CD4-positive, alpha-beta T cell treated with Interleukin-17A for 4 hours (primary cell): ENCODE results near the gene SUPT4H1.
A peak's percentile ranks its signal among the peaks of the same experiment; 100 is the strongest.

Experiments used
- DNase-seq: peaks from one replicate; pipeline ENCODE4 v3.0.0-alpha.2; 2020; ENCODE audit warnings: mixed read lengths

Gene SUPT4H1

DNA sequence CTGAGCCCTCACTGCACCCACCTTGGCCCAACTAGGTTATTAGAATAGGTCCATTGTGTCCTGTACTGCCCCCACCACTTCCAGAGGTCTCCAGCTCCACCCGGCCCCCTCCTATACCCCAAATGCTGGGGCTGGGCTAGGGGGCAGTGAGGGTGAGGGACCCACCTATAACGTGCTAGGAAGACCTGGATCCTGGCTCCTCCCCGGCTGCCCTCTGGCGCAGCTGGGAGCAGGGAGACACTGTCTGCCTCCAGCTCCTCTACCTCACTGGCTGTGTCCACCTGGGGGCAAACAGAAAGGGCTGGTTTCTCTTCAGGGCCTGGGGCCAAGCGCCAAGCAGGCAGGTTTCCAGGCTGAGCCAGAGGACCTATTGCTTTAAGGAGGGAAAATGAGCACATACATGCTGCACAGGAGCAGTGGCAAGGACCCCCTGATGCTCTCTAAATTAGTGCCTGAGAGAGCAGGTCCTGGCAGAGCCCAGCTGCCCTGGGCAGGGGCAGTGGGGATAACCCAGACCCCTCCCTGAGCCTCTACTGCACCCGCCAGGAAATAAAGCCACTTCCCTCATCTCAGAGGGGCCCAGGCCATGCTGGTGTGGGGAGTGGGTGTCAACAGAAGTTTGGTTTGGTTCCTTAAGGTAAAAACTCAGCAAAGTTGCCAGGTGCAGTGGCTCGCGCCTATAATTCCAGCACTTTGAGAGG is 35.6 kb downstream of the SUPT4H1 start:
- peak; percentile 1 for DNase-seq

DNA sequence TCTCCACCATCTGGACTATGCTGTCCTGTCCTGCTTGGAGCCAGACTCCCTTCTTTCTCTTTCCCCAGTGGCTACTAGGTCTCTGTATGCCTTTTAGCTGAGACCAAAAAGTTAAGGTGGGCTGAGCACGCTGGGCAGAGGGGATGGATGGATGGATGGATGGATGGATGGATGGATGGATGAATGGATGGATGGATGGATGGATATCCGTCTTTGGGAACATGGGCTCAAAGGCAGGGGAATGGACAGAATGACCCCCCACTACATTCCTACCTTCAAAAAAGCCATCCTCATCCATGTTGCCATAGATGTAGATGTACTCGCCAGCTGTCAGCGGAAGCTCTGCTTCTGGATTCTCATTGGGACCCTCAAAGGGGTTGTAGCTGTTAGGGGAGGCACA is 36.3 kb downstream of the SUPT4H1 start:
- DNase-seq: peak; percentile 1

DNA sequence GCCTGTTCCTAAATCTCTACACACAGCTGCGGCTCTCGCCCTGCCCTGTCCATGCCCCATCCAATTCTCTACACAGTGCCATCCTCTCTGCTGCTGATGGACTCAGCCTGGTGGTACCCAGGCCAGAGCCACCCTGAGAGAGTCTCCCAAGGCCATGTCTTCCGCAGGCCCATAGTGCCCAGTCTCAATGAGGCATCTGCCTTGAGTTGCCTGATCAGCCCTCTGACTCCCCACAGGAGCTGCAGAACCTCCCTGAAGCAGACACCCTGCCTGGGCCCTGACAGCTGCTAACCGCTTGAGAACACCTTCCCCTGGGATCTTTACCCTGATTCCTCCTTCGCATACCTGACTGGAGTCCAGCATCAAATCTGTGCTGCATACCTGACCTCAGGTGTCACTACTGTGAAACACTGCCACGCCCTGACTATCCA is 36.7 kb downstream of the SUPT4H1 start:
- peak; percentile 1 for DNase-seq

GRCh38 chr17:58314706-58315015 is 37.3 kb downstream of the SUPT4H1 start:
- DNase-seq: no peak

GRCh38 chr17:58313815-58314705 is 37.9 kb downstream of the SUPT4H1 start:
- no peak for DNase-seq

DNA sequence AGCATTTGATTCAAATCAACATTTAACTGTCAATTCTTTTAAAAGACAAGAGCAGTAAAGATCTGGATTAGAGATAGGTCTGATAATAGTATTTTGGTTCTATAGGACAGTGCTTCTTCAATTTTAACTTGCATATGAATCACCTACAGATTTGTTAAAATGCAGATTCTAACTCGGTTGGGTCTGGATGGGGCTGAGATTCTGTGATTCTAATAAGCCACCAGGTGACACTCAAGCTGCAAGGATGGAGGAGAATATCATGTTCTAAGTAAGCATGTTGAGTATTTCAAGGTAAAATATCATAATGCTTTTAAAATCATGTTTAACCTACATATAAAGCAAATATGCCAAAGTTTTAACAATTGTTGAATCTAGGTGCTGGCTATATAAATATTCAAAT is 39.2 kb downstream of the SUPT4H1 start:
- DNase-seq: no peak

DNA sequence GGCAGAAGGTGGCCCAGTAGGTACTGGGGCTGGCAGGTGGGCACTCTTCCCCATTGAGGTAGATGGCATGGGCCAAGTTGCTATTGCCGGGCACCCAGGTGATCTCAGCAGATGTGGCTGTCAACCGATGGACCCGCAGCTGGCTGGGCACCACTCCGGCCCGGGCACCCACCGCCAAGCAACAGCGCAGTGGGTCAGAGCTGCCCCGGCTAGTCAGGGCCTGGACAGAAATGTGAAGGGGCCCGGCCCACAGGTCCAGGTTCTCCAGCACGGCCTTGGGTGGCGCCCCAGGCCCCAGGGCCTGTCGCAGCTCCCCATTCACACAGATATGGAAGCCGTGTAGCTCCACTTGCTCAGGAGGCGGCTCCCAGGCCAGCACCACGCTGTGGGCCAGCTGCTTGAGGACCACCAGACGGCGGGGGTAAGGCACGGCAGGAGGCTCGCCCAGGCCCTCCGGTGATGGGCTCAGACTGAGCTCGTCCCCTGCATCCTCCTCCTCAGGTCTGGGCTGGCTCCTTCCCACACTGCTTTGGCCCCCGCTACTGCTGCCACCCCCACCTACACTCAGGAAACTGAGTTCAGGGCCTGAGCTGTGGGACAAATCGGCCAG is 39.9 kb downstream of the SUPT4H1 start:
- no peak for DNase-seq

DNA sequence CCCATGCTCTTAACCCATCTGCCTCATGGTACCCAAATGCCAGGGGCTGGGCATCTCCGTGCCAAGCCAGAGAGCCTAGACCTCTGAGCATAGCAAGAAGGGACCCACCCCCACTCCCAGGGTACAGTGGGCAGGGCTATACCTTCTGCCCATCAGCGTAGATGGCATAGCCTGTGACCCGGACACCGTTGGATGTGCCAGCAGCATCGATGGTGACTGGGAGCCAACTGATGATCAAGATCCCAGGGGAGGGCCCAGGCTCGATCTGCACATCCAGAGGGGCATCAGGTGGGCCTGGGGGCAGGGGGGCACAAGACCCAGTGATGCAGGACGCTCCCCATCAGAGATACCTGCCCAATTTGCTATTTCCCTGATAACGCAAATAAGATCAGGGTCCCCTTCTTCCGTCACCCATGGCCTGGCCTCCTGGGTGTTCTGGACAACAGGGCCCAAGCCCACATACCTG is 40.5 kb downstream of the SUPT4H1 start:
- no peak for DNase-seq

DNA sequence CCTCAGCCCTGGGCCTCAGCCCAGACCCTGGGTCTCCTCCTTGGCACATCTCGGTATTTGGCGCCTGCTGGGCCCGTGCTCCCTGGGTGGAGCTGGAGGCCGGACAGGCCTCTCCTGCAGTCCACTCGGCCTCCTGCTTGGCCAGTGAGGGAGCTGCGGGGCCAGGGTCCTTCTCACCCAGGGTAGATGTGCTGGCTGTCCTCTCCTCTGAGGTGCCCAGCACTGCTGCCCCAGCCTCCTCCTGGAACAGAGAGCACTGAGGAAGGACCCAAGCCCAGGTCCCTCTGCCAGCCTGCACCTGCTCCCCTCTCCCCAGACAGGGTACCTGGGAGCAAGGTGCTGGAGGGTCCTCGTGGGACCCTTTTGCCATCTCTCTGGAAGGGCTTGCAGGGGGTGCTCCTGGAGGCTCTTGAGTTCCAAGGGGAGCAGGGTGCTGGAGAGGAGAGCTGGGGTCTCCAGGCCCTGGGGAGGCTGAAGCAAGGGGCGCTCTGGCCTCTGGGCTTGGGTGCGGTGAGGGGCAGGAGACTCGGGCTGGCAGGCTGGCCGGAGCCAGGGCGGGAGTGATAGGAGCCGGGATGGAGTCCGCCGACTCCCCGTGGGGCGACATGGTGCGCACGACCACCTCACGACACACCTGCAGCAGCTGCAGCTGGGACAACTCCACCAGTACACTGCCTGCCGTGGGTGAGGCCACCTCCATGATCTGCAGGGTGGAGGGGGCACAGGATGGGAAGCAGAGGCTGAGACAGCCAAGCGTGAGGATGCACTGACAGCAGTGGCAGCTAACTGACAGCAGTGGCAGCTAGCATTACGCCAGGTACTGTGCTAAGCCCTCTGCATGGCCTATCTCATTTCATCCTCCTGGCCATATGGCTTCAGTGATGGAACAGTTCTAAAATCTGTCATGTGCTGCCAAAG is 41.2 kb downstream of the SUPT4H1 start:
- no peak for DNase-seq

- DNase-seq: no peak
Observed at GRCh38 chr17:58309918-58310259, 42.1 kb downstream of the SUPT4H1 start.

- no peak for DNase-seq
Observed at GRCh38 chr17:58308985-58309917, 42.8 kb downstream of the SUPT4H1 start.

DNA sequence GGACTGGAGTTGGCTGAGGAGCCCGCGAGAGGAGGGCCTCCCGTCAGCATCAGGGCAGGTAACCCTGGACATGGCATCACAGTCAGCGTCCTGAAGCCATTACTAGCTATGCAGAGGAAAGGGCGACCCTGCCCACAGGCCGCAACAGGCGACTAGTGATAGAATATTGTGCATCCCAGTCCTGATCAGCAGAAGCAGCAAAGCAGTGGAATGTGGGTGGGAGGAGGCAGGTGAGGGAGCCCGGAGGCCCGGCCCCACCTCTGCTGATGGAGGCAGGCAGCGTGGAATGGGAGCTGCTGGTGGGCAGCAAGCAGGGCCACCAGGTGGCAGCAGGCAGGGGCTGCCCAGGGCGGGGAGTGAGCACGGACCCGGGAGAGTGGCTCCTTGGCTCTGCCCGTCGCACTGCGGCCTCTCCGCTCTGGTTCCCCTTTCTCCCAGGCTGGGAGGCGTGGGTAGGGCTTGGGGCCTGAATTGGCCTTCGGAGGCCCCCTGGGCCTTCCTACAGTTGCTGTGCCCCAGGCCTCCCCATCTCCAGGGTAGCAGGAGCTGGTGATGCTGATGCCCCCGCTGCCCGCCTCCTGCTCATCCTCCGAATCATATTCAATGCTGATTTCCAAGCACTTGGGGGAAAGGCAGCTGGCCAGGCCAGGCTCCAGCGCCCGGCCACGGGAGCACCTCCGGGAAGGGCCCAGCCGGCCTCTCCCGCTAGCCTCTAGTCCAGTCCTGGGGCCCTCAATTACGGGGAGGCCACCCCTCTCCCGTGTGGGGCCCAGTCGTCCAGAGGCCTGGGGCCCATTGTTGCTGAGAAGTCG is 43.6 kb downstream of the SUPT4H1 start:
- no peak for DNase-seq

- no peak for DNase-seq
Observed at GRCh38 chr17:58307468-58308172, 44.4 kb downstream of the SUPT4H1 start.

- DNase-seq: no peak
Observed at GRCh38 chr17:58306131-58306951, 45.7 kb downstream of the SUPT4H1 start.

DNA sequence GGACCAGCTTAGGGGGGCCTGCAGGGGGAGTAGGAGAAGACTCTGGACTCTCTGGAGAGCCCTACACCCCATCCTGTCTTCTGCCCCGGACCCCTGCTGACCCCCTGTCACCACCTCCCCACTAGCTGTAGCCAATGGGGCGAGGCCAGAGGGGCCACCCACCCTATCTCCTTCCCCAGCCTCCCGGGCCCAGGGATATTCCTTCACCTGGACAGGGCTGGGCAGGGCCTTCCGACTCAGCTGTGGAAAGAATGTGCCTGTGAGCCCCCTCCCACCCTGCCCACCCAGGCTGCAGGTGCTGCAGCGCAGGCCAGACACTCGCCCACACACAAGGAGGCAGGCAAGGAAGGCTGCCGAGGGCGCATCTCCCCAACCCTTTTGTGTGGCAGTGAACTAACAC is 46.4 kb downstream of the SUPT4H1 start:
- no peak for DNase-seq

DNA sequence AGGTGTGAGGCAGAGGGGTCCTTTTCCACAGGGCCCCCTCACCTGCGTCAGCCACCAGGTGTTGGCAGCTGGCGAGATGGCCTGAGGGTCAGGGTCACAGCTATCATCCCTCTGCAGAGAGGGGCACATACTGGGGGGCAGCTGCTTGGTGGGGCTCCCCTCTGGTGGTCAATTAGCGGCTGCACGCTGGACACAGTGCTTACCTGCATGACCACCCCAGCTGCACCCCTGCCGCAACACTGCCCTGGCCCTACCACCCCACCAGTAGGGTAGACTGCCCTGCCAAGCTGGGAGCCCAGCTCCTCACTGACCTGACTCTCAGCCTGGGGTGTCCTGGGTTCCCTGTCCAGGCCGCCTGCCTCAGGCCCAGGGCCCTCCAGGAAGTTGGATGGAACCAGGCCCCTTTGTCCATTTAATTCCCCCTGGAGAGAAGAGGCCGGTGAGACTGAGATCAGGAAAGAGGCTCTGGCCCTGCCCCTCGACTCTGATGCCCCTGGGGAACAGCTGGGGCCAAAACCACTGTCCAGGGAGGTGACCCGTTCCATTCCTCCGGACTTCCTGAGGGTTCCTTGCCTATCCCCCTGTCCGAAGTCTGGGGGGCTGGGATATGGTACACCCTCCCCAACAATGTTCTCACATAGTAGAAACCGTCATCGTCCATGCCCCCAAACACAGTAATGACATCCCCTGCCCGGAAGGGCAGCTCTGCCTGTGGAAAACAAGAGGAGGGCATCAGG is 47.1 kb downstream of the SUPT4H1 start:
- DNase-seq: no peak

DNA sequence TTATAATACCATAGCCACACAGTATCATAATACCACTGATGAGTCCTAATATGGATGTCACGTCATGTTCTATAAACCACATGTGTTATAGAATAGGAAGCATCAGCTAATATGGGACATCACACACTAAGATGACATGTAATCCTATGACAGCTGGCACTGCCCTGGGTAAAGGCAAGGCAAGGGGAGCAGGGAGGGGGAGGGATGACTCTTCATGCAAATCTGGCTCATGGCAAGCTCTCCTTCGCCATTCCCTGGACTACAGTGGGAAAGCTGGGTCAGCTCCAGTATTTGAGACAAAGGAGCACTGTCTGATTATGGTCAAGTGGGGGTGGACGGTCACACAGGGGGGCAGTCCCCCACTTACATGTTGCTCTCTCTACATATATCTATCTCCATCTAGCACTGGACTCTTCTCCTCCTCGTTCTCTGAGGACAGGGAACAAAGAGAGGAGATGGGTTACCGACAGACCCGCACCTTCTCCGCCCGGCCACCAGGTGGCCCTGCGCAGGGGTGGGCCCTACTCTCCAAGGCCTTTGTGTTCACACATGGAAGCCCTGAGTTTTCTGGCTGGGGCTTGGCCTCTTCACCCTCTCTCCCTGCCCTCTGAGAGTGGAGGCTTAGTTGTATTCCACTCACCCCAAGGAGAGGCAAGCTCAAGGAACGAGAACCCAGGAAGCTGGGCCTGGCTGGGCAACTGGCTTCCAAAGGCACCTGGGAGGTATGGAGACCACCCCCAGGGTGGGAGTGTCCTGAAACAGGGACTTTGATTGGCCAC is 47.8 kb downstream of the SUPT4H1 start:
- peak; percentile 73 for DNase-seq
